Activated CD4-positive, alpha-beta T cell treated with anti-CD3 and anti-CD28 coated beads, Interleukin-2, amount 10 ng/mL, durations not matched to agents 7 days and 5 days (primary cell): ENCODE measurements around the gene GPR137C. TPM values are rescaled to one million over a fixed set of nuclear protein-coding genes. Genes with fewer than 3 reads are reported as not detected.
A peak's percentile ranks its signal among the peaks of the same experiment; 100 is the strongest.
"Not testable (repeated sequence)": the region's sequence is repeated elsewhere in the genome, so short reads cannot be mapped to it uniquely, and the experiment has no call there.

Experiments used
- CTCF ChIA-PET: fragments of 350-600 bp; sonication (Branson Sonifier 250); formaldehyde crosslinking; loops from one replicate; lab custom pipeline; 2021; ENCODE audit warnings: antibody characterized with exemption; lab: Charles Lee
- POLR2A ChIA-PET: fragments of 350-600 bp; sonication (Branson Sonifier 250); formaldehyde crosslinking; loops from one replicate; lab custom pipeline; 2021; ENCODE audit warnings: antibody characterized with exemption; lab: Charles Lee
- DNase-seq: peaks from one replicate; pipeline ENCODE4 v3.0.0-alpha.2; 2020
- H3K27ac Mint-ChIP-seq: one replicate; pipeline ENCODE4 v1.8.0; 2021; ENCODE audit warnings: mild to moderate bottlenecking, moderate library complexity, mixed read lengths
- H3K27me3 Mint-ChIP-seq: one replicate; pipeline ENCODE4 v1.8.0; 2021; ENCODE audit warnings: mixed read lengths
- H3K36me3 Mint-ChIP-seq: one replicate; pipeline ENCODE4 v1.8.0; 2021; ENCODE audit warnings: low read depth, mixed read lengths
- H3K4me1 Mint-ChIP-seq: one replicate; pipeline ENCODE4 v1.8.0; 2021; ENCODE audit warnings: mixed read lengths
- H3K4me3 Mint-ChIP-seq: one replicate; pipeline ENCODE4 v1.8.0; 2021; ENCODE audit warnings: mild to moderate bottlenecking, moderate library complexity, mixed read lengths
- H3K9me3 Mint-ChIP-seq: one replicate; pipeline ENCODE4 v1.8.0; 2021; ENCODE audit warnings: mixed read lengths
- total RNA-seq, 2 experiments: library from RNA; stranded (reverse); gene quantifications; one replicate each; pipeline ENCODE4 v1.2.3, GENCODE V29; 2021

The GPR137C gene
- total RNA-seq, 2 experiments from 2014 or later = 0.60 to 1.2 TPM

DNA sequence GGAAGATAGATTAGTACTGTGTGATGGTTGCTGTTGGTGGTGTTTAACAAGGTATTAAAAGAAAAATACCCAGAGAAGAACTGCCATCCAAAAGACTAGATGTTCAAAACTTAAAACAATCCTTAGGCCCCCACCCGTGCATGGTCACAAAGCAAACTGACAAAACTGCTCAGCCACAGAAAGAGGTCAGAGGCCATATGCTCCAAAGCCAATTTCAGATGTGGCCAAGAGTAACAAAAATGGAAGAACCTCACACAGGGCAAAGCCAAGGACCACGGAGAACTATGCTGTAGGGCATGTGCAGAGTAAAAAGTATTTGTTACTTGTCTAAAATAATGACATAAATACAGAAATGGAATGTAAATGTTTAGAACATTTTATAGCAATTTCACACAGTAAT lies 5.6 kb upstream of the GPR137C start:
- Mint-ChIP-seq H3K4me1 (peaks cover 23% of the 10 kb centered on the region), H3K27ac (no peak overlapping the region), H3K27me3 (no peaks in the 10 kb centered on the region), H3K4me3 (no peak overlapping the region), H3K9me3 (no peaks in the 10 kb centered on the region), H3K36me3 (peaks cover 14% of the 10 kb centered on the region)
- ChIA-PET CTCF (interaction anchor here (1.9 kb wide), 1 partner anchor 10 kb away, joined by 6 read pairs; no protein-coding TSS in a partner anchor), POLR2A (no interaction called here)
- no peak for DNase-seq

DNA sequence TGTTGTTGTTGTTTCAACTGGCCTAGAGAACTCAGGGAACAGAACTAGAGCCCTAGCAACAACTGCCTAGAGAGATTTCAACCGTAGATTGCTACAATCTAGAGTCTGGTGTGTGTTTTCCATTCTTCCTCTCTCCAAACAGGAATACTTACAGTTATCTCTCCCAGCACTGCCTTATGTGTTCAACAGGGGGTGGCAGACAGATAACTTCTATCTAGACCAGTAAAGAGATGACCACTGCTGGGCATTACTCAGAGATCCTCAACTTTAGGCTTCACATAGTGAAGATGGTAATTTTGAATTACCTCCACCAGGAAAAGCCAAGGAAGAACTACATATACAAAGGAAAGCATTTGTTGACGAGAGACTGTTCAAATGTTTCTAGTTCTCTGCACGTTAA lies 5.1 kb upstream of the GPR137C start:
- Mint-ChIP-seq H3K27ac (no peak overlapping the region), H3K27me3 (no peaks in the 10 kb centered on the region), H3K9me3 (no peaks in the 10 kb centered on the region), H3K4me3 (no peak overlapping the region), H3K36me3 (peaks cover 14% of the 10 kb centered on the region), H3K4me1 (peaks cover 23% of the 10 kb centered on the region)
- ChIA-PET POLR2A (no interaction called here), CTCF (no interaction called here)
- DNase-seq = no peak

DNA sequence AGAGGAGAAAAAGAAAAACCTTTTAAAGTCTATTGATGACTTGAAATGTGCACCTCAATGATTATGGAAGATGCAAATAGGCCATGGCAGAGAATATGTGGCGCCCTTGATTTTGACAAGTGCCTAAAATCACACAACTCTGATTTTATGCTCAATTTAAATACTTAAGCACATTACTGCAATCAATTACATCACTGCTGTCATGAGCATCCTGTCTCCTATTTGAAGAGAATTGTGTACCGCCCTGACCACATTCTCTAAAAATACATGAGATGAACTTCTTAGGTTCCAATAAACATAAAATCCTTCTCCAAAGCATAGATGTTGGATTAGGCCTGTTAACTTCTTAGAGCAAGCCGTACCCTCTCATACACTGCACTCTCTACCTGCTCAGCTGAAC lies 2.0 kb upstream of the GPR137C start:
- no peak for DNase-seq
- Mint-ChIP-seq H3K4me1 (peaks cover 35% of the 10 kb centered on the region), H3K27ac (peak overlapping the region; percentile 93), H3K27me3 (peaks cover 10% of the 10 kb centered on the region), H3K4me3 (peak overlapping the region; percentile 84), H3K36me3 (peaks cover 7% of the 10 kb centered on the region), H3K9me3 (no peaks in the 10 kb centered on the region)
- CTCF ChIA-PET = no interaction called here
- POLR2A ChIA-PET = no interaction called here

DNA sequence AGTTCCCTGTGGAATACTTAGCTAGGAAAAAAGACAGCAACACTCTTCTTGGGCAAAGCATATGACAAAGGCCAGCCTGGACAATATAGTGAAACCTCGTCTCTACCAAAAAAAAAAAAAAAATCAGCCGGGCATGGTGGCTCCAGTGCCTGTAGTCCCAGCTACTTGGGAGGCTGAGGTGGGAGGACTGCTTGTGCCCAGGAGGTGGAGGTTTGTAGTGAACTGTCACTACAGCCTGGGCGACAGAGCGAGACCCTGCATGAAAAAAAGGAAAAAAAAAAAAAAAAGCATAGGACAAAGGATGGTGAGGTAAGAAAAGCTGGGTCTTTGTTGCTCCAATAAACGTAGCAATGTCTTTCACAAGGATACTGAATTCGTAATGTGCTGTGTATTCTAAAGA lies 1.4 kb upstream of the GPR137C start:
- H3K4me3 Mint-ChIP-seq = peak overlapping the region; percentile 84
- peaks cover 15% of the 10 kb centered on the region for H3K27me3 Mint-ChIP-seq
- peaks cover 7% of the 10 kb centered on the region for H3K36me3 Mint-ChIP-seq
- ChIA-PET CTCF (interaction anchor here (0.6 to 1.6 kb wide), 3 partner anchors 30 to 146 kb away, joined by 3 to 7 read pairs (median 5); no protein-coding TSS in a partner anchor), POLR2A (no interaction called here)
- no peaks in the 10 kb centered on the region for H3K9me3 Mint-ChIP-seq
- DNase-seq = no peak
- H3K4me1 Mint-ChIP-seq = peaks cover 35% of the 10 kb centered on the region
- peak overlapping the region; percentile 93 for H3K27ac Mint-ChIP-seq

DNA sequence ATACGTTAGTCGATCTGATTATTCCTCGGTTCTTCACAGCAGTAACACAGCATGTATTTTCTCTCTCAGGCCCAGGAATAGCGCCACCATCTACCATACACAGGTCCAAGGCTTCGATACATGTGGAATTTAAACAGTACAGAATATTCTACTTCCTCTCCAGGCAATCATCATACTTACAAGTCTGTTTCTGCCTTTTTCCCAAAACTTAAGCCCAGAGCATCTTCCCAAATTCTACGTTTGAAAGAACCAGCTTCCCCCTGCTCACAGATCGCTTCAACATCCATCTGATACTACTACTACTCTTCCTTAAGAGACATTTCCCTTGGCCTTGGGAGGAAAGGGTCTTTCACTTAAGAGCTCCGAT lies 957 bp upstream of the GPR137C start:
- H3K9me3 Mint-ChIP-seq = no peaks in the 10 kb centered on the region
- peaks cover 20% of the 10 kb centered on the region for H3K27me3 Mint-ChIP-seq
- DNase-seq = no peak
- H3K36me3 Mint-ChIP-seq = peaks cover 7% of the 10 kb centered on the region
- H3K4me3 Mint-ChIP-seq = peak overlapping the region; percentile 84
- CTCF ChIA-PET = interaction anchor here (0.6 to 1.6 kb wide), 6 partner anchors 9 to 146 kb away, joined by 3 to 7 read pairs (median 4); no protein-coding TSS in a partner anchor
- POLR2A ChIA-PET = interaction anchor here (0.7 kb wide), 2 partner anchors 26 to 601 kb away, joined by 3 read pairs; no protein-coding TSS in a partner anchor
- H3K4me1 Mint-ChIP-seq = peaks cover 35% of the 10 kb centered on the region
- peak overlapping the region; percentile 93 for H3K27ac Mint-ChIP-seq

DNA sequence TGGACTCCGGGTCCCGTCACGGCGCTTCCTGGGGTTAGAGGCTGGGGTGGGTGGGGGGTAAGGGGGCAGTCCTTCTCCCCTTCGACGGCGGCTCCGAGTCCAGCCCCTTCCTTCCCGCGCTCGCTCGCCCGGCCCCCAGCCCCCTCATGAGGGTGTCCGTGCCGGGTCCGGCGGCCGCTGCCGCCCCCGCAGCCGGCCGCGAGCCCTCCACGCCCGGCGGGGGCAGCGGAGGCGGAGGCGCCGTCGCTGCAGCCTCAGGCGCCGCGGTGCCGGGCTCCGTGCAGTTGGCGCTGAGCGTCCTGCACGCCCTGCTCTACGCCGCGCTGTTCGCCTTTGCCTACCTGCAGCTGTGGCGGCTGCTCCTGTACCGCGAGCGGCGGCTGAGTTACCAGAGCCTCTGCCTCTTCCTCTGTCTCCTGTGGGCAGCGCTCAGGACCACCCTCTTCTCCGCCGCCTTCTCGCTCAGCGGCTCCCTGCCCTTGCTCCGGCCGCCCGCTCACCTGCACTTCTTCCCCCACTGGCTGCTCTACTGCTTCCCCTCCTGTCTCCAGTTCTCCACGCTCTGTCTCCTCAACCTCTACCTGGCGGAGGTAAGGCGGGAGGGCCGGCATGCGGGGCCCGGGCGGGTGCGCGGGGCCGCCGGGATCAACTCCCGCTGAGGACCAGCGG lies 500 bp downstream of the GPR137C start:
- H3K9me3 Mint-ChIP-seq = no peaks in the 10 kb centered on the region
- H3K27ac Mint-ChIP-seq = peak overlapping the region; percentile 84
- peaks cover 32% of the 10 kb centered on the region for H3K4me1 Mint-ChIP-seq
- ChIA-PET CTCF (interaction anchor here (1.2 to 1.8 kb wide), 4 partner anchors 10 to 148 kb away, joined by 3 to 11 read pairs (median 4); no protein-coding TSS in a partner anchor), POLR2A (interaction anchor here (0.6 kb wide), 1 partner anchor 9 kb away, joined by 4 read pairs; no protein-coding TSS in a partner anchor)
- peaks cover 3% of the 10 kb centered on the region for H3K36me3 Mint-ChIP-seq
- peak overlapping the region; percentile 90 for H3K4me3 Mint-ChIP-seq
- peaks cover 28% of the 10 kb centered on the region for H3K27me3 Mint-ChIP-seq
- peak; percentile 53 for DNase-seq

DNA sequence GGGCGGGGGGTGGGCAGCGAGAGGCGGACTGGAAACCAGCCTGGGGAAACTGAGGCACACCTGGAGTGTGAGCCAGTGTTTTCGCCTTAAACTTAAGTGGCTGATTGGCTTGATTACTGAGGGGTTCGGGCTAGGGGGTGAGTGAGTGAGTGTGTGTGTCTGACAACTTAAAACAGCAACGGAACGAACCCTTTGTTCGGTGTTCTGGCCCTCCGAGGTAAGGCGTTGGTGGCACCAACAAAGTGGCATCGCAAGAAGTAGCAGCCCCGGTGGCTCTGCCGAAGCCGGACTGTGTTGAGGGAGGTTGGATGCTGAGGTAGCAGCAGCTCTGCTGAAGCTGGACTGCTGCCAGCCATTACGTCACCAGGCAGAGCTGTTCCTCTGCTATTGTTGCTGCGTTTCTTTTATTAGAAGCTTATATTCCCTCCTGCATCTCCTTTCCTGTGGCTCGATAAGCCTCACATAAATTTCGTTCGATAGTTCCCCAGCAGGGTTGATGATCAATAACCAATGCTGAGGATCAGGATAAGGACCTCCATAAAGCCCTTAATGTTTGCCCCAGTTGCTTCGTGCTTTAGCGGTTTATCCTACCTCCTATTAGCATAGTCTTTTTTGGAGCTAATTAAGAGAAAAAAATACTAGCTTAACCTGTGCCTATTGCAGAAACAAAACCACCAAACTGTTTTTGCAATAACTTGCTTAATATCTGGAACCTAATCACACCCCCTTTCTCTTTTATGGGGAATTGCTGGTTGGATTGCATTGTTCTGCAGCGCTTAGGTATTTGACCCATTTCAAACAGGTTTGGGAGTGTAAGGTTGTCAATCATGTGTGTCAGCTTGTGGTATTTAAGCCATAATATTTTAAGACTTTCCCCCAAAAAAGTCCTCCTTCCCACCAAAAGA lies 1.3 kb downstream of the GPR137C start:
- DNase-seq = peak; percentile 79
- H3K36me3 Mint-ChIP-seq = peaks cover 3% of the 10 kb centered on the region
- ChIA-PET CTCF (interaction anchor here (0.5 to 1.8 kb wide), 4 partner anchors 14 to 648 kb away, joined by 3 to 11 read pairs (median 3); no protein-coding TSS in a partner anchor), POLR2A (interaction anchor here (0.6 kb wide), 1 partner anchor 9 kb away, joined by 4 read pairs; no protein-coding TSS in a partner anchor)
- H3K4me1 Mint-ChIP-seq = peaks cover 32% of the 10 kb centered on the region
- peaks cover 32% of the 10 kb centered on the region for H3K27me3 Mint-ChIP-seq
- no peaks in the 10 kb centered on the region for H3K9me3 Mint-ChIP-seq
- peak overlapping the region; percentile 90 for H3K4me3 Mint-ChIP-seq
- H3K27ac Mint-ChIP-seq = peak overlapping the region; percentile 84

DNA sequence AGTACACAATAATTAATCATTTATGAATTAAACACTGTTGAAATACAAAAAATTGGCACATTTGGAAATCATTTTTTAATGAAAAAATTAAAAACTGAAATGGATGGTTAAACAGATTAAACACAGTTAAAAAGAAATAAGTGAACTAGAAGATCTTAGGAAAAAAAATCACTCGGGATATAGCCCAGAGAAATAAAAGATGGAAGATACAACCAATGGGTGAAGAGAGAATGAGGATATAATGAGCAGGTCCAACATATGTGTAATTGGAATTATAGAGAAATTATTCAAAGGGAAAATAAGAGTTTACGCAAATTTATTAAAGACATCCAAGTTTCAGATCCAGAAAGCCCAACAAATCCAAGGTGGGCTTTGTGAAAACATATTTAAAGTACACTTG lies 6.1 kb downstream of the GPR137C start:
- H3K4me3 Mint-ChIP-seq = no peak overlapping the region
- peaks cover 11% of the 10 kb centered on the region for H3K4me1 Mint-ChIP-seq
- ChIA-PET CTCF (no interaction called here), POLR2A (no interaction called here)
- no peaks in the 10 kb centered on the region for H3K9me3 Mint-ChIP-seq
- no peak overlapping the region for H3K27ac Mint-ChIP-seq
- H3K36me3 Mint-ChIP-seq = no peaks in the 10 kb centered on the region
- DNase-seq = no peak
- H3K27me3 Mint-ChIP-seq = peaks cover 48% of the 10 kb centered on the region

DNA sequence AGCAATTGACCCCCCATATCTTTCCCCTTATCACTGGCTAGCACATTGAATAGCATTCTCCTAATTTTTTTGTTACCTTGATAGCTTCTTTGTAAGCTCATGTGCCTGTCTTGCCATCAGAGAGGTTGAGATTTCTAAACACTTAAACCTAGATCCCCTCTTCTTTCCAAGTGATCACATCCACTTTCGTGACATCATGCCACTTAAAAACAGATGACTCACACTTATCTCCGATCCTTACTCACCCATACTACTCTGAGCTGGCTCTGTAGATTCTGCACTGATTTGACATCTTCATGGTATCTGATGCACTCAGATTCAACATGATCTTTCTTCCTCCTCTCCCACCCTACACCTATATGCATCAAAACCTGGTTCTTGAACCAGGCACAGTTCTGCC lies 10.5 kb downstream of the GPR137C start:
- Mint-ChIP-seq H3K27me3 (peaks cover 30% of the 10 kb centered on the region), H3K36me3 (no peaks in the 10 kb centered on the region), H3K27ac (no peak overlapping the region), H3K9me3 (no peaks in the 10 kb centered on the region), H3K4me1 (no peaks in the 10 kb centered on the region), H3K4me3 (no peak overlapping the region)
- DNase-seq = no peak
- ChIA-PET POLR2A (no interaction called here), CTCF (no interaction called here)

DNA sequence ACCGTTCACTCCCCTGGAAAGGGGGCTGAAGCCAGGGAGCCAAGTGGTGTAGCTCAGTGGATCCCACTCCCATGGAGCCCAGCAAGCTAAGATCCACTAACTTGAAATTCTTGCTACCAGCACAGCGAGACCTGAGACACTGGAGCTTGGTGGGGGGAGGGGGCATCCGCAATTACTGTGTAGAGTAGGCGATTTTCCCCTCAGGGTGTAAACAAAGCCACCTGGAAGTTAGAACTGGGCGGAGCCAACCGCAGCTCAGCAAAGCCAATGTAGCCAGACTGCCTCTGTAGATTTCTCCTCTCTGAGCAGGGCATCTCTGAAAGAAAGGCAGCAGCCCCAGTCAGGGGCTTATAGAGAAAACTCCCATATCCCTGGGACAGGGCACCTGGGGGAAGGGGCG lies 15.8 kb downstream of the GPR137C start:
- H3K27ac Mint-ChIP-seq, H3K36me3 Mint-ChIP-seq, POLR2A ChIA-PET, H3K4me3 Mint-ChIP-seq, H3K4me1 Mint-ChIP-seq, DNase-seq: not testable (repeated sequence)
- peaks cover 22% of the 10 kb centered on the region for H3K27me3 Mint-ChIP-seq
- peaks cover 21% of the 10 kb centered on the region for H3K9me3 Mint-ChIP-seq
- CTCF ChIA-PET = interaction anchor here (1.4 to 3.0 kb wide), 2 partner anchors 14 to 16 kb away, joined by 5 to 11 read pairs; partner anchors contain the start of genes GPR137C and TXNDC16

DNA sequence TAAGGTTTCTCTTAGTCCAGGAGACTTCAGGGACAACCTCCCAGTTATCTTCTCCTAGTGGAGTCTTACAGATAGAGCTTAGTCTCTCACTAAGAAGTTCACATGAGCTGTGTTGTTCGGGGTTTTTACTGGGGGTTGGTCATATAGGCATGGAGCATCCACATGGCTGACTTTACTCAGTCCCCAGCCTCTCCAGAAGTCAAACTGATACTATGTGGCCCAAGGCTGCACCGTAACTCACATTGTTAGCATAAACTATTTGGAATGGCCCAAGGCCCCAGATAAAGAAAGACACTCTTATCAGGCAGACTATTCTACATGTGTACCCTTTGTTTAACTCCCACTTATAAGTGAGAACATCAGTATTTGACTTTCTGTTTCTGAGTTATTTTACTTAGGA lies 23.2 kb downstream of the GPR137C start:
- H3K27ac Mint-ChIP-seq = no peak overlapping the region
- ChIA-PET CTCF (no interaction called here), POLR2A (no interaction called here)
- no peak overlapping the region for H3K4me3 Mint-ChIP-seq
- no peaks in the 10 kb centered on the region for H3K4me1 Mint-ChIP-seq
- no peak for DNase-seq
- H3K36me3 Mint-ChIP-seq = peaks cover 7% of the 10 kb centered on the region
- H3K27me3 Mint-ChIP-seq = peaks cover 12% of the 10 kb centered on the region
- H3K9me3 Mint-ChIP-seq = peaks cover 19% of the 10 kb centered on the region

DNA sequence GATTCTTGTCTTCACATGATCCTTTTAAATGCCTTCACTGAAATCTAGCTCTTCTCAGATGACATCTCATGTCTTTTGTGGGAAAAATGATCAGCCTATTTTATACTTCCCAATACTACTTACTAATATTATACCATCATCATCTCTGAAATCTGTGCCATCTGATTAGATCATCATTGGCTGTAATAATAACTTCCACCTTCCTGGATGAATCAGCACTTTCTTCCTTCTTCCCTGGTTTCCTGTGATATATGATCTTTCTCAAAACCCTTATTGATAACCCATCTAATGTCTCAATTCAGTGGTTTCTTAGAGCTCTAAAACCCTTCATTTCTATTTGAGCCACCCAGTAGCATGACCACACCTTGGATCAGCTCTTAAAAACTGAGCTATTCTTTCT lies 30.9 kb downstream of the GPR137C start:
- Mint-ChIP-seq H3K27me3 (peaks cover 6% of the 10 kb centered on the region), H3K9me3 (no peaks in the 10 kb centered on the region), H3K4me3 (no peak overlapping the region), H3K27ac (no peak overlapping the region), H3K36me3 (no peaks in the 10 kb centered on the region), H3K4me1 (no peaks in the 10 kb centered on the region)
- ChIA-PET CTCF (interaction anchor here (0.6 kb wide), 1 partner anchor 639 kb away, joined by 5 read pairs; no protein-coding TSS in a partner anchor), POLR2A (no interaction called here)
- DNase-seq = no peak
